Measurements from ENCODE around the gene AQP12A. TPM values are rescaled to one million over a fixed set of nuclear protein-coding genes. Genes with fewer than 3 reads are reported as not detected.
A peak's percentile ranks its signal among the peaks of the same experiment; 100 is the strongest.

AQP12A gene
- total and polyA plus RNA-seq, 2 experiments from 2014 or later: not detected

- Histone ChIP-seq H3K9me2 (ENCODE audit: insufficient read depth) (no peaks in the 10 kb centered on the region), H3K79me2 (replicated peaks; ENCODE audit: insufficient read depth) (no peaks in the 10 kb centered on the region), H3F3A (replicated peaks; ENCODE audit: low read depth) (no peaks in the 10 kb centered on the region), H3K36me3 (ENCODE audit: insufficient read depth) (no peaks in the 10 kb centered on the region), H4K20me1 (replicated peaks; ENCODE audit: insufficient read depth) (no peaks in the 10 kb centered on the region; the same call in 1 of the 2 replicates), H3K4me1 (ENCODE audit: insufficient read depth) (no peaks in the 10 kb centered on the region), H2AFZ (0 out of 2 replicates have a peak overlapping the region, but pooled peaks have one; percentile 47), H3K4me3 (no peak overlapping the region), H3K27me3 (ENCODE audit: insufficient read depth) (no peaks in the 10 kb centered on the region), H3K4me2 (no peak overlapping the region), H3K27ac (ENCODE audit: low read depth) (no peak overlapping the region)
- peak in 1 of 2 experiments; percentile 21; a peak in 1 of 4 replicates for TF ChIP-seq CTCF (conservative IDR thresholded peaks at IDR 0.05; ENCODE audit: low read depth in 2 of 2)
- no peak for TF ChIP-seq ZNF114 (CRISPR knock-in tag; IDR thresholded peaks at IDR 0.05)
- H3K36me3 Mint-ChIP-seq (ENCODE audit: low read depth): no peaks in the 10 kb centered on the region
- no peaks in the 10 kb centered on the region for H3K9me3 Mint-ChIP-seq
- no peak for DNase-seq (ENCODE audit: low spot score)
- no peak; the same call in 2 of the 3 replicates for ATAC-seq
- H3K4me3 Mint-ChIP-seq: no peak overlapping the region
- peaks cover 7% of the 10 kb centered on the region for H3K27me3 Mint-ChIP-seq (ENCODE audit: insufficient read depth, low read depth, poor library complexity)
- no peaks in the 10 kb centered on the region; the same call in 2 of the 3 replicates for H3K4me1 Mint-ChIP-seq
- H3K27ac Mint-ChIP-seq: no peak overlapping the region
These were observed 10.3 kb downstream of the AQP12A start for GRCh38 chr2:240701736-240702639.

- H3K27ac Mint-ChIP-seq: no peak overlapping the region
- TF ChIP-seq ZNF462 (CRISPR knock-in tag; IDR thresholded peaks at IDR 0.05) (no peak), STAT1 (IDR thresholded peaks at IDR 0.05; ENCODE audit: unreplicated experiment) (no peak), ZNF331 (CRISPR knock-in tag; IDR thresholded peaks at IDR 0.05; ENCODE audit: low read depth) (no peak), EZH2 (IDR thresholded peaks at IDR 0.05; ENCODE audit: low read depth, unreplicated experiment) (no peak), JUNB (IDR thresholded peaks at IDR 0.05; ENCODE audit: unreplicated experiment) (no peak), POLR2AphosphoS5 (IDR thresholded peaks at IDR 0.05; ENCODE audit: low read depth) (no peak), NANOG (IDR thresholded peaks at IDR 0.05; ENCODE audit: borderline replicate concordance) (no peak), ETS1 (IDR thresholded peaks at IDR 0.05) (no peak), CREB1 (CRISPR knock-in tag; IDR thresholded peaks at IDR 0.05; ENCODE audit: low read depth) (no peak)
These were observed 11.0 kb downstream of the AQP12A start for GRCh38 chr2:240702640-240703011.

More at GRCh38 chr2:240702640-240703011, 11.0 kb downstream of the AQP12A start:
- H3K9me3 Mint-ChIP-seq: no peaks in the 10 kb centered on the region
- H3K4me1 ChIP-seq (ENCODE audit: insufficient read depth): no peaks in the 10 kb centered on the region
- H3K36me3 Mint-ChIP-seq (ENCODE audit: low read depth): no peaks in the 10 kb centered on the region
- DNase-seq (ENCODE audit: low spot score) (no peak), ATAC-seq (no peak)
- H3K4me3 ChIP-seq: no peak overlapping the region
- H3K4me1 Mint-ChIP-seq: no peaks in the 10 kb centered on the region; the same call in 2 of the 3 replicates
- no peaks in the 10 kb centered on the region for H3K36me3 ChIP-seq (ENCODE audit: insufficient read depth)
- no peak overlapping the region for H3K4me3 Mint-ChIP-seq
- H4K20me1 ChIP-seq (replicated peaks; ENCODE audit: insufficient read depth): no peaks in the 10 kb centered on the region; the same call in 1 of the 2 replicates
- no peaks in the 10 kb centered on the region for H3K79me2 ChIP-seq (replicated peaks; ENCODE audit: insufficient read depth)
- H3K4me2 ChIP-seq: no peak overlapping the region
- H3F3A ChIP-seq (replicated peaks; ENCODE audit: low read depth): no peaks in the 10 kb centered on the region
- no peak overlapping the region for H2AFZ ChIP-seq
- no peak overlapping the region for H3K27ac ChIP-seq (ENCODE audit: low read depth)
- no peaks in the 10 kb centered on the region for H3K27me3 ChIP-seq (ENCODE audit: insufficient read depth)
- H3K27me3 Mint-ChIP-seq (ENCODE audit: insufficient read depth, low read depth, poor library complexity): peaks cover 7% of the 10 kb centered on the region
- H3K9me2 ChIP-seq (ENCODE audit: insufficient read depth): no peaks in the 10 kb centered on the region
